HFFc6 (cell line): ENCODE data around the gene CD47. TPM values are rescaled to one million over a fixed set of nuclear protein-coding genes. Genes with fewer than 3 reads are reported as not detected.

ENCODE experiments used
- DNase-seq: peaks from one replicate; pipeline ENCODE4 v3.0.0-alpha.2; 2018
- H3K27ac Mint-ChIP-seq: 2 replicates; pipeline ENCODE4 v1.8.0; 2020; ENCODE audit warnings: mild to moderate bottlenecking, mixed read lengths
- H3K27me3 Mint-ChIP-seq: 2 replicates; pipeline ENCODE4 v1.8.0; 2021; ENCODE audit warnings: mild to moderate bottlenecking, moderate library complexity, mixed read lengths; ENCODE audit not compliant: insufficient read depth
- H3K36me3 Mint-ChIP-seq: 2 replicates; pipeline ENCODE4 v1.8.0; 2021; ENCODE audit warnings: low read depth, mixed read lengths
- H3K4me1 Mint-ChIP-seq: 2 replicates; pipeline ENCODE4 v1.8.0; 2020; ENCODE audit warnings: low read depth, mixed read lengths
- H3K4me3 Mint-ChIP-seq: 2 replicates; pipeline ENCODE4 v1.8.0; 2020; ENCODE audit warnings: mild to moderate bottlenecking, moderate library complexity, mixed read lengths
- H3K9me3 Mint-ChIP-seq: 2 replicates; pipeline ENCODE4 v1.8.0; 2020; ENCODE audit warnings: mild to moderate bottlenecking, mixed read lengths
- total RNA-seq, 6 experiments: library from RNA; stranded (reverse); fragmentation: NEBNext Ultra II Directional; extraction: Animal tissue kit (Norgen Biotek cat#: 25700); gene quantifications; 2 replicates in 1 of 6; 3 replicates in 5 of 6; pipeline ENCODE4 v1.2.3, GENCODE V29; 2021
- TF ChIP-seq, protein P1 (sequence below): fragments of 200-600 bp; sonication (generic); IDR thresholded peaks from 2 replicates; pipeline ENCODE4 v1.5.0; 2021; ENCODE audit warnings: antibody characterized with exemption, mild to moderate bottlenecking

CD47 gene
- total RNA-seq, 6 experiments from 2014 or later = 68.3 to 89.5 (median 77.1) TPM

DNA sequence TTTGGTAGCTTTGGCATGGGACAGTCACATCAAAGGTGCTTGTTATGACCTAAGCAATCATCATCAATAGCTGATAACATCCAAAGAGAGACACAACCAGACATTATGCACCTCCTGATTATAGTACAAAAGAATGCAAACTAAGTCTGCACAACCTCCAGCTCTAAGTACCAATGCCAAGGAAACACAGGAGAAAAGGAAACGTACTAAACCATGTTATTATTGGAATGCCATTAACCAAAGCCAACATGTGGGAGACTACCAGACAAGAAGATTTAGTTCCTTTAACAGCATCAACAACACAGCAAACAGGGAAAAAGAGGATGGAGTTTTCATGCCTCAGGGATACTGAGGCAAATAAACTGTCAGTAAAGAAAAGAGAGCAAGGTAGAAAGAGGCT, 61.4 kb downstream of the CD47 start:
- TF ChIP-seq, protein P1, sequence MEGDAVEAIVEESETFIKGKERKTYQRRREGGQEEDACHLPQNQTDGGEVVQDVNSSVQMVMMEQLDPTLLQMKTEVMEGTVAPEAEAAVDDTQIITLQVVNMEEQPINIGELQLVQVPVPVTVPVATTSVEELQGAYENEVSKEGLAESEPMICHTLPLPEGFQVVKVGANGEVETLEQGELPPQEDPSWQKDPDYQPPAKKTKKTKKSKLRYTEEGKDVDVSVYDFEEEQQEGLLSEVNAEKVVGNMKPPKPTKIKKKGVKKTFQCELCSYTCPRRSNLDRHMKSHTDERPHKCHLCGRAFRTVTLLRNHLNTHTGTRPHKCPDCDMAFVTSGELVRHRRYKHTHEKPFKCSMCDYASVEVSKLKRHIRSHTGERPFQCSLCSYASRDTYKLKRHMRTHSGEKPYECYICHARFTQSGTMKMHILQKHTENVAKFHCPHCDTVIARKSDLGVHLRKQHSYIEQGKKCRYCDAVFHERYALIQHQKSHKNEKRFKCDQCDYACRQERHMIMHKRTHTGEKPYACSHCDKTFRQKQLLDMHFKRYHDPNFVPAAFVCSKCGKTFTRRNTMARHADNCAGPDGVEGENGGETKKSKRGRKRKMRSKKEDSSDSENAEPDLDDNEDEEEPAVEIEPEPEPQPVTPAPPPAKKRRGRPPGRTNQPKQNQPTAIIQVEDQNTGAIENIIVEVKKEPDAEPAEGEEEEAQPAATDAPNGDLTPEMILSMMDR = no peak
- H3K4me3 Mint-ChIP-seq = no peak overlapping the region
- no peaks in the 10 kb centered on the region for H3K36me3 Mint-ChIP-seq
- H3K27ac Mint-ChIP-seq = no peak overlapping the region
- no peaks in the 10 kb centered on the region for H3K9me3 Mint-ChIP-seq
- no peak for DNase-seq
- H3K27me3 Mint-ChIP-seq = no peaks in the 10 kb centered on the region
- H3K4me1 Mint-ChIP-seq = peaks cover 5% of the 10 kb centered on the region

DNA sequence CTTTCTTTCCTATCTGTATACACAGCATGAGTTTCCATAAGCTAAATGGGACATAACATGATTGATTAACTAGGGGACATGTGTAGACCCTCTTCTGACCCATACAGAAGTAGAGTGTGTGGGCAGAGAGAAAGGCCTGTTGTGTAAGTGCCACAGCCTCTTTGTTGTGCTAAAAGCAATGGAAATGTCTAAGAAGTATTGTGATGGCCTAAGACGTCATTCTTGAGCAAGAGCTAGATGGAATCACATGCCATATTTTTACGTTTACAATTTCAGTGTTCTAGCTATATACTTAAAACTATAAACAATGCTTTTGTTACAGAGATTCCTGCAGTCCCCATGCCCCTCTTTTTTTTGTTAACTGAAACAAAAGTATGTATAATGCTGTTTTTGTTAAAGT, 61.9 kb downstream of the CD47 start:
- no peak overlapping the region for H3K27ac Mint-ChIP-seq
- H3K27me3 Mint-ChIP-seq = no peaks in the 10 kb centered on the region
- H3K4me1 Mint-ChIP-seq = peaks cover 8% of the 10 kb centered on the region
- no peaks in the 10 kb centered on the region for H3K36me3 Mint-ChIP-seq
- H3K9me3 Mint-ChIP-seq = no peaks in the 10 kb centered on the region
- DNase-seq = no peak
- H3K4me3 Mint-ChIP-seq = no peak overlapping the region
- TF ChIP-seq, protein P1 = no peak

DNA sequence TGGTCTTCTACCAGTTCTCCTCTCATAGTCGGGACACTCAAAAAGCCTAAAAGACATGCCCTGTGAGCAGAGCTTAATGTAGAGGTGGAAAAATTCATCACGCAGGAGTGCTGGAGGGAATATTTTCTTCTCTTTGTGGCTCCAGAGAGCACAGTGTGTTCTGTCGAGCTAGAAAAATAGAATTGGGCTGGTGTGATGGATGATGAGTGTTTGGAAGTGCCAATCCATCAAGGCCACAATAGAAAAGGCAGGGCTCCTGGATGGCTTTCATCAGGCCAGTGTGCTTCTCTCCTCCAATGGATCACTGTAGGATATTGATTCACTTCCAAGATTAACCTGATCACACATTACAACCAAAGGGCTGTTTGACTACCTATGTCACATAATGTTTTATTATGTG, 65.7 kb downstream of the CD47 start:
- no peak overlapping the region for H3K27ac Mint-ChIP-seq
- no peaks in the 10 kb centered on the region for H3K36me3 Mint-ChIP-seq
- H3K27me3 Mint-ChIP-seq = peaks cover 10% of the 10 kb centered on the region
- peaks cover 8% of the 10 kb centered on the region for H3K4me1 Mint-ChIP-seq
- H3K9me3 Mint-ChIP-seq = no peaks in the 10 kb centered on the region
- no peak for DNase-seq
- H3K4me3 Mint-ChIP-seq = no peak overlapping the region
- TF ChIP-seq, protein P1 = no peak

DNA sequence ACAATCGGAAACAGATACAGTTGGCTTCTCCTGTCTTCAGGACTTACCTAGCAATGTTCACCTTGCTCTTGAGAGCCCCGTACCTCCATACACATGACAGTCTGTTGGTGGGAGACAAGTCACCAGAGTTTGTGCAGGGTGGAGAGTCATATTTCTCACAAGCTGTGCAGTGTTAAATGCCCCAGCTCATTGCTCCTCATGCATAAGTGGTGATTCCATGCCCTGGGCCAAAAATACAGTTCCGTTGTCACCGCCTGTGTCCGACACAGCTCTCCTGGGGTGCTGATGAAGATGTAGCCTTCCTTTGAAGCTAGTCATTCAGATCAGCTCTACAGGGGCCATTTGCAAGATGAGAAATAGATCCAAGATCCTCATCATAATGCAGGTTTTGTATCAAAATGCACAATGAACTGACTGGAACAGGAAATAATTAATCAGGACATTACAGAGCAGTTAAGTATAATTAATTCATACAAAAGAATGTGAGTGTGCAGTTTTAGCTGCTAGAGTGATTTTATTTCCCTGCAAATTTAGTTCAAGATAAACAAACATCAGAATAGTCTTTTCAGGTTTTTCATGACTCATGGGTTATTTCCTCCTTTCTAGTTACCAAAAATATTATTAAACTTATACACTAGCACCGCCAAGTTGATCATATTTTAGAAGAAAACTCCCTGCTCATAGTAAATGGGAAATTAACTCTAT, 66.5 kb downstream of the CD47 start:
- Mint-ChIP-seq H3K27me3 (peaks cover 18% of the 10 kb centered on the region), H3K9me3 (no peaks in the 10 kb centered on the region), H3K36me3 (no peaks in the 10 kb centered on the region), H3K27ac (no peak overlapping the region), H3K4me3 (no peak overlapping the region), H3K4me1 (peaks cover 8% of the 10 kb centered on the region)
- DNase-seq = no peak
- TF ChIP-seq, protein P1 = no peak

DNA sequence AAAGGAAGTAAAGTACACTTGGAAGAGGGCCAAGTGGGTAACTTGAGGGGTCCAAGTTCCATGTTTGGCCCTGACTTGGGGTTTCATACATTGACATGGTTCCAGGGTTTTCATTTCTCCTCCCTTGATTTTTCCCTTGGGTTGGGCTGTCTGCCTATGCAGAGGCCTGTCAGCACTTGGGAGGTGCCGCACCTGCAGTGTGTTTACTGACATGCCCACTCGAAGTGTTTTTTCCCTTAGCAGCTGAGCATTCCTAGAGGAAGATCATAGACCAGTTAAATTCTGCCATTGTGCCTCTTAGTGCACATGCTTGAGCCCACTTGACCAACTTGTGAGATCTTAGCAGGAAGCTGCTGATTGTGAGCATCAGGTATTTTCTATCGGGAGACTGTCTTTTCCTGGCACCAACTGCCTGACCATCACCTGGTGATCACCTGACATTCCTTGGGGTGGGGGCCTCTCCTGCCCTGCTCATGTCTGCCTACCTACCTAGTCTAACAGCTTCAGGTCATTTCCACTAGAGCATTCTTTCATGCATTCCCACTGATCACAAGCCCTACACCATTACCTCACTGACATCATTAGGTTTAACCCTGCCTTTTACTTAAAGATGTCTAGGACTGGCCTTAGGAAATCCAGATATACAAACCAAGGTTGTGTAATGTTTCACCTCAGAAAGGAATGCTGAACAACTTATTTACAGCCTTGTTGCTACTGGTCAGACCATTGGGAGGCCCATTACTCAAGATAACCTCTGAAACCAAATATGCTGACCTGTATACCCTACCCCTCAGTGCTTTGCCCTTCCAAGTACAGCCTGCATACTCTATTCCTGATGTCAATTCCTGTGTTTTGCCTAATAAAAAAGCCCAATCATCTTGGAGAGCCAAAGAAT, 68.3 kb downstream of the CD47 start:
- H3K27me3 Mint-ChIP-seq = peaks cover 26% of the 10 kb centered on the region
- H3K4me1 Mint-ChIP-seq = peaks cover 8% of the 10 kb centered on the region
- TF ChIP-seq, protein P1 = no peak
- DNase-seq = no peak
- no peak overlapping the region for H3K4me3 Mint-ChIP-seq
- no peak overlapping the region for H3K27ac Mint-ChIP-seq
- H3K36me3 Mint-ChIP-seq = no peaks in the 10 kb centered on the region
- no peaks in the 10 kb centered on the region for H3K9me3 Mint-ChIP-seq
